SK-N-MC (cell line): ENCODE results near the gene FCAMR.

Source experiments
- DNase-seq: peaks from one replicate; pipeline ENCODE4 v3.0.0-alpha.2; 2011; ENCODE audit warnings: low read depth, low spot score
- H3K27ac ChIP-seq: fragments of 200-600 bp; sonication (generic); 2 replicates; pipeline ENCODE4 v1.5.1; 2016; ENCODE audit warnings: mixed run types
- H3K36me3 ChIP-seq: fragments of 200-600 bp; sonication (generic); 2 replicates; pipeline ENCODE4 v1.6.1; 2017; ENCODE audit warnings: antibody characterized with exemption, low read length, mixed read lengths; ENCODE audit not compliant: insufficient read depth
- H3K4me3 ChIP-seq: fragments of 200-600 bp; sonication (generic); 2 replicates; pipeline ENCODE4 v1.5.1; 2016
- H3K9ac ChIP-seq: fragments of 200-600 bp; sonication (generic); 2 replicates; pipeline ENCODE4 v1.8.0; 2017; ENCODE audit warnings: mixed run types, mixed read lengths; ENCODE audit not compliant: insufficient read length
- H3K9me3 ChIP-seq: fragments of 200-600 bp; sonication (generic); 2 replicates; pipeline ENCODE4 v1.6.1; 2017; ENCODE audit warnings: low read depth, mild to moderate bottlenecking, antibody characterized with exemption, low read length, moderate library complexity, mixed read lengths
- EZH2 ChIP-seq: fragments of 200-600 bp; sonication (generic); IDR thresholded peaks from one replicate; pipeline ENCODE4 v1.6.1; 2017; ENCODE audit warnings: antibody characterized with exemption
- FOXP2 ChIP-seq: optimal IDR thresholded peaks from 2 replicates; pipeline ENCODE3; 2011; ENCODE audit warnings: mild to moderate bottlenecking, moderate library complexity; ENCODE audit not compliant: insufficient read depth; ENCODE audit errors: extremely low read length, control extremely low read depth
- POLR2AphosphoS5 ChIP-seq: IDR thresholded peaks from 2 replicates; pipeline ENCODE4 v1.6.1; 2012; ENCODE audit warnings: mild to moderate bottlenecking, low read depth, low read length, borderline replicate concordance

The FCAMR gene

GRCh38 chr1:207009945-207010344, 39.7 kb upstream of the FCAMR start:
- Histone ChIP-seq H3K4me3 (no peak overlapping the region), H3K9me3 (no peaks in the 10 kb centered on the region), H3K36me3 (no peaks in the 10 kb centered on the region), H3K27ac (no peak overlapping the region), H3K9ac (no peak overlapping the region)
- TF ChIP-seq FOXP2 (no peak), POLR2AphosphoS5 (no peak), EZH2 (no peak)
- no peak for DNase-seq

- H3K9me3 ChIP-seq = no peaks in the 10 kb centered on the region
- no peaks in the 10 kb centered on the region for H3K36me3 ChIP-seq
- TF ChIP-seq EZH2 (no peak), FOXP2 (no peak), POLR2AphosphoS5 (no peak)
- no peak overlapping the region for H3K9ac ChIP-seq
- DNase-seq = no peak
- H3K27ac ChIP-seq = no peak overlapping the region
- no peak overlapping the region for H3K4me3 ChIP-seq
These were observed 39.1 kb upstream of the FCAMR start for GRCh38 chr1:207009182-207009850.

GRCh38 chr1:207007352-207008033, 37.2 kb upstream of the FCAMR start:
- no peak overlapping the region for H3K9ac ChIP-seq
- H3K27ac ChIP-seq = no peak overlapping the region
- H3K4me3 ChIP-seq = no peak overlapping the region
- DNase-seq = no peak
- no peaks in the 10 kb centered on the region for H3K36me3 ChIP-seq
- H3K9me3 ChIP-seq = no peaks in the 10 kb centered on the region
- TF ChIP-seq FOXP2 = no peak
- no peak for TF ChIP-seq POLR2AphosphoS5
- TF ChIP-seq EZH2 = no peak

GRCh38 chr1:207006914-207007313, 36.7 kb upstream of the FCAMR start:
- no peaks in the 10 kb centered on the region for H3K36me3 ChIP-seq
- no peak overlapping the region for H3K27ac ChIP-seq
- TF ChIP-seq EZH2 = no peak
- TF ChIP-seq POLR2AphosphoS5 = no peak
- no peak for TF ChIP-seq FOXP2
- H3K9ac ChIP-seq = no peak overlapping the region
- H3K9me3 ChIP-seq = no peaks in the 10 kb centered on the region
- DNase-seq = no peak
- no peak overlapping the region for H3K4me3 ChIP-seq

- no peak for DNase-seq
- Histone ChIP-seq H3K4me3 (no peak overlapping the region), H3K9ac (no peak overlapping the region), H3K9me3 (no peaks in the 10 kb centered on the region), H3K27ac (no peak overlapping the region), H3K36me3 (no peaks in the 10 kb centered on the region)
- TF ChIP-seq POLR2AphosphoS5 = no peak
- TF ChIP-seq FOXP2 = no peak
- no peak for TF ChIP-seq EZH2
These were observed 35.8 kb upstream of the FCAMR start for GRCh38 chr1:207006083-207006482.

GRCh38 chr1:207004931-207005830, 34.9 kb upstream of the FCAMR start:
- no peaks in the 10 kb centered on the region for H3K9me3 ChIP-seq
- no peak overlapping the region for H3K9ac ChIP-seq
- DNase-seq = peak; percentile 16
- no peak overlapping the region for H3K4me3 ChIP-seq
- H3K27ac ChIP-seq = no peak overlapping the region
- no peak for TF ChIP-seq FOXP2
- TF ChIP-seq EZH2 = no peak
- TF ChIP-seq POLR2AphosphoS5 = no peak
- H3K36me3 ChIP-seq = no peaks in the 10 kb centered on the region

- no peak for TF ChIP-seq FOXP2
- no peak for TF ChIP-seq POLR2AphosphoS5
- no peak for TF ChIP-seq EZH2
These were observed 33.0 kb upstream of the FCAMR start for GRCh38 chr1:207003210-207003609.

GRCh38 chr1:207002724-207003146, 32.5 kb upstream of the FCAMR start:
- Histone ChIP-seq H3K36me3 (no peaks in the 10 kb centered on the region), H3K9ac (no peak overlapping the region), H3K4me3 (no peak overlapping the region), H3K9me3 (no peaks in the 10 kb centered on the region), H3K27ac (no peak overlapping the region)
- TF ChIP-seq EZH2 (no peak), FOXP2 (no peak), POLR2AphosphoS5 (no peak)
- DNase-seq = no peak

More at GRCh38 chr1:207003210-207003609, 33.0 kb upstream of the FCAMR start:
- Histone ChIP-seq H3K27ac (no peak overlapping the region), H3K9ac (no peak overlapping the region), H3K4me3 (no peak overlapping the region), H3K36me3 (no peaks in the 10 kb centered on the region), H3K9me3 (no peaks in the 10 kb centered on the region)
- DNase-seq = no peak
